Stimulated activated CD8-positive, alpha-beta memory T cell treated with anti-CD3 and anti-CD28 coated beads, Interleukin-12 subunit alpha, Interleukin-12 subunit beta, amount 100 ng/mL, for 24 hours (primary cell): ENCODE results near the gene C5orf24.
"Not testable (repeated sequence)": the region's sequence is repeated elsewhere in the genome, so short reads cannot be mapped to it uniquely, and the experiment has no call there.

ENCODE experiments used
- DNase-seq: peaks from one replicate; pipeline ENCODE4 v3.0.0-alpha.2; 2020; ENCODE audit errors: extremely low read depth

C5orf24 gene

DNA sequence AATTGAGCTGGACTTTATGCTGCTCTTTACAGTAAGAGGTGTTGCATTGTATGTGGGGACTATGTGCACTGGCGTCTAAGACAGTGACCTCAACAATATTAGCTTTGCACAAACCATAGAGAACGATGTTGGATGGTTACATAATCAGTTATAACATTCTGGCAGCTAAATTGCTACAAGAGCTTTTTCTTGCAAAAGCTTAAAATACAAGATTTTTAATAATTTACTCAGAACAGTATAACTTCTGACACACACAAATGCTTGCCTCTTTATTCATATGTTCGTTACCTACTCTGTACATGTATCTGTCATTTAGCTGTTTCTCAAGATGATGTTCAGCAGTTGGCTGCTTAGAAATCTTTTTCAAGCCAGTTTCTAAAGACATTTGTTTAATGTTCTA is 11.6 kb downstream of the C5orf24 start:
- DNase-seq: no peak

GRCh38 chr5:134864707-134865106 is 18.9 kb downstream of the C5orf24 start:
- no peak for DNase-seq

DNA sequence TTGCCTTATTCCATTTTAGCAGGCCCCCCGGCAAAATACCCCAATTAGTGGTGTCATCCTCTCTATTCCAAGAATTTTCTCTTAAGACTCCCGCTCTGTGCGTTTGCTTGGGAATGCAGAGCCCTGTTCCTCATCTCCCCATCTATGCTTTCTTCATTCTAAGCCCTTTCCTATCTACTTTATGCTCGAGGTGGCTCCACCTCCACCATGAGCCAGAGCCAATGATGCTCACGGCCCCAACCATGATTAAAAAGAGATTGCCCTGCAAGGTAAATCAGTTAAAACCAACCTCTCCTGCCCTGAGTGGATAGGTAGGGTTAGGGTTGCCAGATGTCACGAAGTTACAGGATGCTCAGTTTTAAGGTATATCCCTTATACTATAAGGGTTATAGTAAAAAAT is 27.7 kb downstream of the C5orf24 start:
- DNase-seq: no peak

GRCh38 chr5:134873987-134874830 is 28.4 kb downstream of the C5orf24 start, which contains the start of gene TXNDC15:
TSS of gene TXNDC15 (plus strand) at chr5:134874371. CDS start at chr5:134874428, 57 bp downstream.
- DNase-seq: peak; percentile 41

GRCh38 chr5:134874831-134875655 is 29.3 kb downstream of the C5orf24 start:
- no peak for DNase-seq

DNA sequence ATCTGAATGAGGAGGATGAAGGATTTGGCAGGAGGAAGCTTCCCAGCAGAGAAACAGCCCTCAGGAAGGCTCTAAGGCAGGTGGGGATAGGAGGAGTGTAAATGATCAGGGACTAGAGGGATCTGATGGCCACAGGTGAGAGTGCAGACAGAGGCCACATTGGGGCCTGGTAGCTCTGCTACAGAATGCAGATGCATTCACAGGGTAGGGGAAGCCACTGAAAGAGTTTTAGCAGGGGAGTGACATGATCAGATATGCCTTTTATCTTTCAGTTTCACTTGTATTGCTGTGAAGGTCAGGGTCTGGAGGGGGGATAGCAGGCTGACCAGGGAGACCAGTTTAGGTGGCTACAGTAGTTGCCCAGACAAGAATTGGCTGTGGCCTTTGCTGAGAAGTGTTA is 31.4 kb downstream of the C5orf24 start:
- no peak for DNase-seq

GRCh38 chr5:134878403-134878802 is 32.6 kb downstream of the C5orf24 start:
- DNase-seq: no peak

- DNase-seq: no peak
Observed at GRCh38 chr5:134879456-134879855, 33.7 kb downstream of the C5orf24 start.

GRCh38 chr5:134880937-134881336 is 35.2 kb downstream of the C5orf24 start:
- DNase-seq: not testable (repeated sequence)

DNA sequence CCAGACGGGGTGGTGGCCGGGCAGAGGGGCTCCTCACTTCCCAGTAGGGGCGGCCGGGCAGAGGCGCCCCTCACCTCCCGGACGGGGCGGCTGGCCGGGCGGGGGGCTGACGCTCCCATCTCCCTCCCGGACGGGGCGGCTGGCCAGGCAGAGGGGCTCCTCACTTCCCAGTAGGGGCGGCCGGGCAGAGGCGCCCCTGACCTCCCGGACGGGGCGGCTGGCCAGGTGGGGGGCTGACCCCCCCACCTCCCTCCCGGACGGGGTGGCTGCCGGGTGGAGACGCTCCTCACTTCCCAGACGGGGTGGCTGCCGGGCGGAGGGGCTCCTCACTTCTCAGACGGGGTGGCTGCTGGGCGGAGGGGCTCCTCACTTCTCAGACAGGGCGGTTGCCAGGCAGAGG is 35.9 kb downstream of the C5orf24 start:
- not testable (repeated sequence) for DNase-seq

- DNase-seq: no peak
Observed at GRCh38 chr5:134887593-134888159, 41.9 kb downstream of the C5orf24 start.

- no peak for DNase-seq
Observed at GRCh38 chr5:134889335-134889734, 43.6 kb downstream of the C5orf24 start.

GRCh38 chr5:134891473-134891872 is 45.7 kb downstream of the C5orf24 start:
- no peak for DNase-seq

DNA sequence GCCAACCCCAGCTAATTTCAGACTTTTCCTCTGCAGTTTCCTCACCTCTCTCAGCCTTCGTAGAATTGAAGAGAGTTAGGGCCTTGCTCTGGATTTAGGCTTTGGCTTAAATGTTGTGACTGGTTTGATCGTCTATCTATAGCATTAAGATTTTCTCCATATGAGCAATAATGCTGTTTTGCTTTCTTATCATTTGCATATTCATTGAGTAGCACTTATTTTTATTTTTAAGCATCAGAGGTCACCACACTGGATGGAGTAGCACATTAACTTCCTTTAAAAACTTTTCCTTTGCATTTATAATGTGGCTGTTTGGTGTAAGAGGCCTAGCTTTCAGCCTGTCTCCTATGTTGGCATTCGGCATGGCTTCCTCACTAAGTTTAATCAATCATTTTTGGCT is 46.5 kb downstream of the C5orf24 start:
- no peak for DNase-seq

- no peak for DNase-seq
Observed at GRCh38 chr5:134892926-134893325, 47.2 kb downstream of the C5orf24 start.

- DNase-seq: no peak
Observed at GRCh38 chr5:134893748-134894505, 48.2 kb downstream of the C5orf24 start.

DNA sequence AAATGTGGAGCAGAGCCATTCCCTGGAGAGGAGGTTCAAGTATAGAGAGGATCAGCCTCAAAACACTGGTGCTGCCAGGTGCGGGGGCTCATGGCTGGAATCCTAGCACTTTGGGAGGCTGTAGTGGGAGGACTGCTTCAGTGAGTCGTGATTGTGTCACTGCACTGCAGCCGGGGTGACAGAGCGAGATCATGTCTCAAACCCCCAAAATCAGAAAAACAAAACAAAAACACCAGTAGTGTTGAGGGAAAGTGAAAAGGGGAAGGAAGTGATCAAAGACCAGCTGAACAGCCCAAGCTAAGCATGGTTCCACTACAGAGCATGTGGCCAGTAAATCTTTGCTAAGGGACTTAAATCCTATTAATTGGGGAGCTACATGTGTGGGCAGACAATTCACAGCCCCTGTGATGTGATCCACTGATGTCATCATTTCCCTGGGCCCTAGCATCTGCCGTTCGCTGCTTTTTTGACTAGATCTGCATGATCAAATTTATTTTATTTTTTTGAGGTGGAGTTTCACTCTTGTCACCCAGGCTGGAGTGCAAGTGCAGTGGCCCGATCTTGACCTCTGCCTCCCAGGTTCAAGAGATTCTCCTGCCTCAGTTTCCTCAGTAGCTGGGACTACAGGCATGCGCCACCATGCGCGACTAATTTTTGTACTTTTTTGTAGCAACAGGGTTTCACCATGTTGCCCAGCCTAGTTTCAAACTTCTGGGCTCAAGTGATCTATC is 56.5 kb downstream of the C5orf24 start:
- DNase-seq: no peak

- DNase-seq: peak; percentile 86
Observed at GRCh38 chr5:134904610-134905245, 59.0 kb downstream of the C5orf24 start, which contains the start of gene PCBD2. TSS of gene PCBD2 (plus strand) at chr5:134905131. CDS start at chr5:134905140, 9 bp downstream.

GRCh38 chr5:134905246-134905996 is 59.7 kb downstream of the C5orf24 start:
- DNase-seq: peak; percentile 14

GRCh38 chr5:134906811-134907210 is 61.0 kb downstream of the C5orf24 start:
- no peak for DNase-seq
